HG03045 (cell line): ENCODE data around the gene PTBP2.
A peak's percentile ranks its signal among the peaks of the same experiment; 100 is the strongest.

Experiments used
- ATAC-seq: cut with Tn5 transposase; IDR thresholded peaks from one replicate; pipeline ENCODE4 v1.9.1; 2021; ENCODE audit warnings: mild to moderate bottlenecking, moderate library complexity; ENCODE audit not compliant: unreplicated experiment

PTBP2 gene

GRCh38 chr1:96721416-96722160, at the start of gene PTBP2:
TSS of gene PTBP2 (plus strand) at chr1:96721784. CDS start at chr1:96721865, 81 bp downstream.
- peak; percentile 97 for ATAC-seq

GRCh38 chr1:96674915-96675314, 46.7 kb upstream of the PTBP2 start:
- no peak for ATAC-seq

GRCh38 chr1:96682056-96682455, 39.5 kb upstream of the PTBP2 start:
- ATAC-seq: no peak

- no peak for ATAC-seq
Observed at GRCh38 chr1:96683931-96684330, 37.7 kb upstream of the PTBP2 start.

- no peak for ATAC-seq
Observed at GRCh38 chr1:96684744-96685143, 36.8 kb upstream of the PTBP2 start.

- ATAC-seq: no peak
Observed at GRCh38 chr1:96688767-96689166, 32.8 kb upstream of the PTBP2 start.

- ATAC-seq: no peak
Observed at GRCh38 chr1:96695954-96696353, 25.6 kb upstream of the PTBP2 start.

GRCh38 chr1:96698342-96698983, 23.1 kb upstream of the PTBP2 start:
- no peak for ATAC-seq

- no peak for ATAC-seq
Observed at GRCh38 chr1:96703186-96703585, 18.4 kb upstream of the PTBP2 start.

- ATAC-seq: no peak
Observed at GRCh38 chr1:96707023-96707422, 14.6 kb upstream of the PTBP2 start.

- no peak for ATAC-seq
Observed at GRCh38 chr1:96708482-96708881, 13.1 kb upstream of the PTBP2 start.

GRCh38 chr1:96710708-96711477, 10.7 kb upstream of the PTBP2 start:
- no peak for ATAC-seq

- no peak for ATAC-seq
Observed at GRCh38 chr1:96713649-96714048, 7.9 kb upstream of the PTBP2 start.

- no peak for ATAC-seq
Observed at GRCh38 chr1:96714881-96715280, 6.7 kb upstream of the PTBP2 start.

- ATAC-seq: no peak
Observed at GRCh38 chr1:96715482-96715881, 6.1 kb upstream of the PTBP2 start.

- peak; percentile 1 for ATAC-seq
Observed at GRCh38 chr1:96721053-96721415, 550 bp upstream of the PTBP2 start.

- peak; percentile 46 for ATAC-seq
Observed at GRCh38 chr1:96722161-96722922, 758 bp downstream of the PTBP2 start.

- no peak for ATAC-seq
Observed at GRCh38 chr1:96722958-96723357, 1.4 kb downstream of the PTBP2 start.

- ATAC-seq: no peak
Observed at GRCh38 chr1:96723377-96723776, 1.8 kb downstream of the PTBP2 start.

- ATAC-seq: no peak
Observed at GRCh38 chr1:96723936-96724335, 2.4 kb downstream of the PTBP2 start.

GRCh38 chr1:96727860-96728259, 6.3 kb downstream of the PTBP2 start:
- no peak for ATAC-seq
